RWPE1 (cell line): ENCODE results near the gene PPIL1.
"Not testable (repeated sequence)": the region's sequence is repeated elsewhere in the genome, so short reads cannot be mapped to it uniquely, and the experiment has no call there.

ENCODE experiments used
- CTCF ChIA-PET: fragments of 350-600 bp; sonication (Branson Sonifier 250); formaldehyde crosslinking; extraction: SDS; loops from one replicate; lab custom pipeline; 2021; lab: Yijun Ruan, JAX
- POLR2A ChIA-PET: fragments of 400-600 bp; formaldehyde crosslinking; extraction: SDS; loops from one replicate; lab custom pipeline; 2020; ENCODE audit warnings: antibody characterized with exemption; ENCODE audit not compliant: low non-redundant PET; lab: Yijun Ruan, JAX
- DNase-seq: peaks from one replicate; pipeline ENCODE4 v3.0.0; 2012; ENCODE audit warnings: low spot score
- H3K27ac ChIP-seq: fragments of 450-650 bp; 2 replicates; pipeline ENCODE4 v1.5.1; 2017
- CTCF ChIP-seq: fragments of 450-650 bp; conservative IDR thresholded peaks from 2 replicates; pipeline ENCODE4 v1.5.1; 2017; ENCODE audit warnings: low read depth, mild to moderate bottlenecking

The PPIL1 gene

GRCh38 chr6:36893976-36894932 is 19.7 kb upstream of the PPIL1 start:
- TF ChIP-seq CTCF = no peak
- CTCF ChIA-PET = interaction anchor here (1.6 to 2.1 kb wide), 2 partner anchors 9 kb away, joined by 5 to 6 read pairs; partner anchors contain the start of gene C6orf89
- DNase-seq = no peak
- H3K27ac ChIP-seq = no peak overlapping the region
- POLR2A ChIA-PET = no interaction called here

GRCh38 chr6:36891153-36891552 is 16.6 kb upstream of the PPIL1 start:
- DNase-seq, POLR2A ChIA-PET, CTCF ChIA-PET, H3K27ac ChIP-seq: not testable (repeated sequence)

GRCh38 chr6:36890112-36890663 is 15.6 kb upstream of the PPIL1 start:
- no peak for DNase-seq
- POLR2A ChIA-PET = no interaction called here
- no peak overlapping the region for H3K27ac ChIP-seq
- CTCF ChIA-PET = interaction anchor here (0.5 to 1.1 kb wide), 3 partner anchors 128 to 311 kb away, joined by 3 to 4 read pairs (median 3); no protein-coding TSS in a partner anchor
- TF ChIP-seq CTCF = no peak

GRCh38 chr6:36888654-36889481 is 14.3 kb upstream of the PPIL1 start:
- no peak for TF ChIP-seq CTCF
- no peak overlapping the region for H3K27ac ChIP-seq
- ChIA-PET POLR2A (no interaction called here), CTCF (interaction anchor here (0.9 to 1.1 kb wide), 2 partner anchors 49 to 129 kb away, joined by 3 read pairs; no protein-coding TSS in a partner anchor)
- DNase-seq = no peak

GRCh38 chr6:36888115-36888643 is 13.6 kb upstream of the PPIL1 start:
- no peak for TF ChIP-seq CTCF
- CTCF ChIA-PET = no interaction called here

GRCh38 chr6:36886950-36887618 is 12.5 kb upstream of the PPIL1 start:
- TF ChIP-seq CTCF = no peak
- no peak for DNase-seq
- ChIA-PET POLR2A (no interaction called here), CTCF (no interaction called here)
- no peak overlapping the region for H3K27ac ChIP-seq

More at GRCh38 chr6:36888115-36888643, 13.6 kb upstream of the PPIL1 start:
- H3K27ac ChIP-seq = no peak overlapping the region
- DNase-seq = no peak
- POLR2A ChIA-PET = no interaction called here
